Activated CD4-positive, alpha-beta T cell treated with anti-CD3 and anti-CD28 coated beads, Interleukin-2, amount 10 ng/mL, durations not matched to agents 24 days and 14 days (primary cell): ENCODE measurements around the gene EXO1. TPM values are rescaled to one million over a fixed set of nuclear protein-coding genes. Genes with fewer than 3 reads are reported as not detected.

Experiments used
- DNase-seq: peaks from one replicate; pipeline ENCODE4 v3.0.0; 2022
- H3K27ac Mint-ChIP-seq: one replicate; pipeline ENCODE4 v1.8.0; 2022; ENCODE audit warnings: mild to moderate bottlenecking, mixed read lengths
- H3K27me3 Mint-ChIP-seq: one replicate; pipeline ENCODE4 v1.8.0; 2022; ENCODE audit warnings: mixed read lengths
- H3K36me3 Mint-ChIP-seq: one replicate; pipeline ENCODE4 v1.8.0; 2022; ENCODE audit warnings: low read depth, mild to moderate bottlenecking, mixed read lengths
- H3K4me1 Mint-ChIP-seq: one replicate; pipeline ENCODE4 v1.8.0; 2021; ENCODE audit warnings: mixed read lengths
- H3K4me3 Mint-ChIP-seq: one replicate; pipeline ENCODE4 v1.8.0; 2022; ENCODE audit warnings: mild to moderate bottlenecking, moderate library complexity, mixed read lengths
- H3K9me3 Mint-ChIP-seq: one replicate; pipeline ENCODE4 v1.8.0; 2021; ENCODE audit warnings: mixed read lengths
- intact Hi-C: fragments of 100-400 bp; cut with micrococcal nuclease; formaldehyde crosslinking; loops from one replicate; pipeline ENCODE4 v1.15.1; 2023
- total RNA-seq: library from RNA; stranded (reverse); gene quantifications from 2 replicates; pipeline ENCODE4 v1.2.3, GENCODE V29; 2022

The EXO1 gene
- total RNA-seq, 1 donor from 2014 or later, result 60.9 TPM

DNA sequence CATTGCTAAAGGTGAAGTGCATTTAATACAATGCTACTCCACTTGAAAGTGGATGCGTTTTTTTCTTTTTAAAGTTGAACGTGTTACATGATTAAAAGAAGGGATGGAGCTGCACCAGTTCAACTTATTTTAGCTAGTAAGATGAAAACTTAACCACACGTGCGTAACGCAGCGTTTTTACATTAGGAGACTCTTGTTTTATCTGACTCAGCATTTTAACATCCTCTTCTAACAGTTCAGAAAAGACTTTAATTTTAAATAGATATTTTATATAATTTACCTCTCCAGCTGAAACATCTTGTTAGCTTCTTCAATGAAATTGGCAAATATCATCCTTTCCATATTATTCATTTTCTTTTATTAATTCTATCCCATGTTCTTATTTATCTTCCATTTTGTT, 33.4 kb downstream of the EXO1 start:
- no peak overlapping the region for H3K27ac Mint-ChIP-seq
- no peaks in the 10 kb centered on the region for H3K27me3 Mint-ChIP-seq
- H3K9me3 Mint-ChIP-seq, result no peaks in the 10 kb centered on the region
- H3K36me3 Mint-ChIP-seq, result peaks cover 35% of the 10 kb centered on the region
- peak; percentile 33 for DNase-seq
- intact Hi-C loops, result no loop called here
- H3K4me3 Mint-ChIP-seq, result no peak overlapping the region
- H3K4me1 Mint-ChIP-seq, result peaks cover 7% of the 10 kb centered on the region

DNA sequence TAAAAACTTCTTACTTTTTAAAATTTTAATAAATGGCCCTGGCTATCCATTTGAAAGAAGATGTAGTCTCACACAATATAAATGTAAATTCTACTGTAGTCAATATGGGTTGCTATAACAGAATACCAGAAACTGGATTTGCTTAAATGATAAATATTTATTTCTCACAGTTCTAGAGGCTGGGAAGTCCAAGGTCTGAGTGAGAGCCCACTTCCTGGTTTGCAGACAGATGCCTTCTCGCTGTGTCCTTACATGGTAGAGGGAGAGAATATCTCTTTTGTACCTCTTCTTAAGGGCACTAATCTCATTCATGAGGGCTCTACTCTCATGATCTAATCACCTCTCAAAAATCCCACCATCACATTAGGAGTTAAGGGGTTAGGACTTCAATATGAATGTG, 35.2 kb downstream of the EXO1 start:
- no peak for DNase-seq
- Mint-ChIP-seq H3K27me3 (no peaks in the 10 kb centered on the region), H3K36me3 (peaks cover 38% of the 10 kb centered on the region), H3K4me3 (no peak overlapping the region), H3K9me3 (no peaks in the 10 kb centered on the region), H3K4me1 (peaks cover 10% of the 10 kb centered on the region), H3K27ac (no peak overlapping the region)
- intact Hi-C loops, result no loop called here

- no peak overlapping the region for H3K4me3 Mint-ChIP-seq
- peaks cover 31% of the 10 kb centered on the region for H3K36me3 Mint-ChIP-seq
- H3K27me3 Mint-ChIP-seq, result no peaks in the 10 kb centered on the region
- peaks cover 9% of the 10 kb centered on the region for H3K4me1 Mint-ChIP-seq
- no peak for DNase-seq
- H3K27ac Mint-ChIP-seq, result peak overlapping the region; percentile 32
- intact Hi-C loops, result no loop called here
- H3K9me3 Mint-ChIP-seq, result no peaks in the 10 kb centered on the region
Observed at GRCh38 chr1:241888232-241888631, 40.2 kb downstream of the EXO1 start.

- Mint-ChIP-seq H3K27me3 (no peaks in the 10 kb centered on the region), H3K4me1 (peaks cover 7% of the 10 kb centered on the region), H3K36me3 (peaks cover 22% of the 10 kb centered on the region), H3K27ac (no peak overlapping the region), H3K4me3 (no peak overlapping the region), H3K9me3 (no peaks in the 10 kb centered on the region)
- intact Hi-C loops, result no loop called here
- no peak for DNase-seq
Observed at GRCh38 chr1:241891296-241891695, 43.3 kb downstream of the EXO1 start.

- H3K9me3 Mint-ChIP-seq, result no peaks in the 10 kb centered on the region
- H3K27ac Mint-ChIP-seq, result no peak overlapping the region
- intact Hi-C loops, result no loop called here
- no peaks in the 10 kb centered on the region for H3K4me1 Mint-ChIP-seq
- no peak for DNase-seq
- H3K27me3 Mint-ChIP-seq, result no peaks in the 10 kb centered on the region
- peaks cover 15% of the 10 kb centered on the region for H3K36me3 Mint-ChIP-seq
- no peak overlapping the region for H3K4me3 Mint-ChIP-seq
Observed at GRCh38 chr1:241894016-241894415, 46.0 kb downstream of the EXO1 start.

GRCh38 chr1:241895013-241895412, 47.0 kb downstream of the EXO1 start:
- no peak for DNase-seq
- no peaks in the 10 kb centered on the region for H3K27me3 Mint-ChIP-seq
- H3K4me3 Mint-ChIP-seq, result no peak overlapping the region
- H3K36me3 Mint-ChIP-seq, result peaks cover 11% of the 10 kb centered on the region
- H3K4me1 Mint-ChIP-seq, result no peaks in the 10 kb centered on the region
- H3K27ac Mint-ChIP-seq, result no peak overlapping the region
- intact Hi-C loops, result no loop called here
- H3K9me3 Mint-ChIP-seq, result no peaks in the 10 kb centered on the region

DNA sequence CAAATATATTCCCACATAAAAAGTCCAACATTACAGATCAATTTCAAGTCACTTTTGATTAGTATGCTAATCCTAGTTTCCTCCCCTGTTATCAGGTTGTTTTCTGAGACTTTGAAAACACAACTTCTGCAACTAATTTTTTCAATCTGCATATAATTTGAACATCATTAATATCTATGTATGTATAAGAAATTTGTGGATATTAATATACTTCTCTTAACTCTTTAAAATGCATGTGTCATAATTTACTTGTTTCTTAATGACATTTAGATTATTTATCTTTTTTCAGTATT, 48.6 kb downstream of the EXO1 start:
- Mint-ChIP-seq H3K36me3 (no peaks in the 10 kb centered on the region), H3K27me3 (no peaks in the 10 kb centered on the region), H3K9me3 (no peaks in the 10 kb centered on the region), H3K4me1 (no peaks in the 10 kb centered on the region), H3K4me3 (no peak overlapping the region), H3K27ac (no peak overlapping the region)
- intact Hi-C loops, result loop anchor here (2.0 kb wide), 2 partner anchors 102 to 120 kb away; partner anchors contain the start of gene MAP1LC3C
- DNase-seq, result no peak

DNA sequence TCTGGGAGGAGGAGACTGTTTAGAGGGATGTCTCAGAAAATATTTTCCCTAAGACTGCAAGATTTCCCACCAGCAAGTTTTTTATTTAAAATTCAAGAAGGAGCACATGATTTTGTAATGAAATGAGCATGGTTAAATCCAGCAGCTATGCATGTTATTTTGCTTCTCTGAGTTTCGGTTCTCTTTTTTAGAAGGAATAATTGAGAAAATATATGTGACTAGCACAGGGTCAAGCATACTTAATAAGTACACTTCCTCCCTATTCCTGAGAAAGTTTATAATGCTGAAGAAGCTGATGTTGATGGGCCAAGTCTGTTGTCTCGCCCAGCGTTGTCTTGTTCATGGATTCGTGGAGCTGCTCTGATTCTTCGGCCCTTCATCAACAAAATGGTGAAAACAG, 51.2 kb downstream of the EXO1 start:
- Mint-ChIP-seq H3K27ac (no peak overlapping the region), H3K36me3 (no peaks in the 10 kb centered on the region), H3K9me3 (no peaks in the 10 kb centered on the region), H3K4me1 (no peaks in the 10 kb centered on the region), H3K27me3 (no peaks in the 10 kb centered on the region), H3K4me3 (no peak overlapping the region)
- no peak for DNase-seq
- intact Hi-C loops, result no loop called here

DNA sequence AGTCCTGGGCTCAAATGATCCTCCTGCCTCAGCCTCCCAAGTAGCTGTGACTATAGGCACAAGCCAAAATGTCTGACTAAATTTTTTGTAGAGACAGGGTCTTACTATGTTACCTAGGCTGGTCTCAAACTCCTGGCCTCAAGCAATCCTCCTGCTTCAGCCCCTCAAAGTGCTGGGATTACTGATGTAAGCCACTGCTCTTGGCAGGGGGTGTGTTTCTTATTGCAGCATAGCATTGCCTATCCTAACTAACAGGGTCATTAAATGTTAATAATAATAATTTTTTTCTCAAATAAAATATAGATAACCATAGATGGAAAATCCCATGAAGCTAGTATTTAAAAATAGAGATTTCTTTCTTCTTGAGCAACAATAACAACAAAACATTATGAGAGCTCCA, 52.4 kb downstream of the EXO1 start:
- Mint-ChIP-seq H3K4me1 (no peaks in the 10 kb centered on the region), H3K4me3 (no peak overlapping the region)
- no peak for DNase-seq

DNA sequence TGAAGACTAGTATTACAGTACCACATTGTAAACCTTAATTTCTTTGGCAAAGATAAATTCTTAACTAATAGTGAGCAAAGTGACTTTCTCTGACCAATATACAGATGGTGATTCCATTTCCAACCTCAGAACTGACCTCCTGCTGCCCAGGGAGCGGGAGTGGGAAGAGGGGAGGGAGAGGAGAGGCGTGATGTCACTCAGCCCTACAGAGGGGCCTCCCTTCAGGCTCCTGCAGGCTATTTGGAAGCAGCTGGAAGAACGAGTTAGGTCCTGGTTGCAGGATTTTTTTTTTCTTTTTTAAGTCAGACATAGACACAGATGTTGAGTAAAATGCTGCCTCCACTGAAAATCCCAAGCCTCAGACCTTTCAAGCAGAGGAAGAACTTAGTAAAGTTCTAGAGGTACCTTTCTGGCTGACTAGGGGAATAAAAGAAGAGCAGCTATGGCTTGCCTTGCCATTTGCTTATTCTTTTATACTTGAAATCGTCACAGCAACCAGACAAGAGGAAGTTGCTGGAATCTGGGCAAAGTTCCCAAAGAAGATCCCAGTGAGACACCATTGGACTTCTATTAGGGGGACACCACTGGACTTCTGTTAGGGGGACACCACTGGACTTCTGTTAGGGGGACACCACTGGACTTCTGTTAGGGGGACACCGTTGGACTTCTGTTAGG, 54.5 kb downstream of the EXO1 start:
- no peaks in the 10 kb centered on the region for H3K27me3 Mint-ChIP-seq
- H3K9me3 Mint-ChIP-seq, result no peaks in the 10 kb centered on the region
- no peak overlapping the region for H3K4me3 Mint-ChIP-seq
- no peak for DNase-seq
- H3K4me1 Mint-ChIP-seq, result no peaks in the 10 kb centered on the region
- intact Hi-C loops, result no loop called here
- no peaks in the 10 kb centered on the region for H3K36me3 Mint-ChIP-seq
- no peak overlapping the region for H3K27ac Mint-ChIP-seq

More for the DNA sequence above, 52.4 kb downstream of the EXO1 start:
- no peaks in the 10 kb centered on the region for H3K36me3 Mint-ChIP-seq
- H3K9me3 Mint-ChIP-seq, result no peaks in the 10 kb centered on the region
- H3K27me3 Mint-ChIP-seq, result no peaks in the 10 kb centered on the region
- H3K27ac Mint-ChIP-seq, result no peak overlapping the region
- intact Hi-C loops, result no loop called here

- DNase-seq, result no peak
- Mint-ChIP-seq H3K4me3 (no peak overlapping the region), H3K27ac (no peak overlapping the region), H3K27me3 (no peaks in the 10 kb centered on the region), H3K9me3 (no peaks in the 10 kb centered on the region), H3K36me3 (no peaks in the 10 kb centered on the region), H3K4me1 (no peaks in the 10 kb centered on the region)
- intact Hi-C loops, result no loop called here
Observed at GRCh38 chr1:241916196-241916595, 68.2 kb downstream of the EXO1 start.

DNA sequence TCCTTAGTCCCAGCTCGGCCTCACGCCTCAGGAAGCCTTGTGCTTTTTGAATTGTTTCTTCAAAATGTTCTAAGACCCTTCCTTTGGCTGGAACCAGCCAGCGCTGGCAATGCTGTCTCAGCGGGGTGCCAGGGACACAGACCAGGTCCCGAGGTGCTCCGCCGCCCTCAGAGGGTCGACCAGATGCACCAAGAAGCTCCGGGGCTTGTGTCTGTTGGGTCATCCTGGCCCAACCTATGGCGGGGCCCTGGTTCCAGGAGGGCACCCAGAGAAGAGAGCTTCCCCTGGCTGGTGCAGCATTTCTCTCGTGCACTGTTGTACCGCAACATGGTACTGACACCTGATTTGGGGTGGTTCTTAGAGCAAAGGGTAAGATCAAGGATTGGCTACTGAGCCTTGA, 69.5 kb downstream of the EXO1 start:
- no peaks in the 10 kb centered on the region for H3K4me1 Mint-ChIP-seq
- intact Hi-C loops, result no loop called here
- no peaks in the 10 kb centered on the region for H3K27me3 Mint-ChIP-seq
- H3K4me3 Mint-ChIP-seq, result no peak overlapping the region
- no peak for DNase-seq
- H3K9me3 Mint-ChIP-seq, result no peaks in the 10 kb centered on the region
- no peak overlapping the region for H3K27ac Mint-ChIP-seq
- H3K36me3 Mint-ChIP-seq, result no peaks in the 10 kb centered on the region

- Mint-ChIP-seq H3K9me3 (no peaks in the 10 kb centered on the region), H3K4me3 (no peak overlapping the region), H3K27ac (no peak overlapping the region), H3K27me3 (no peaks in the 10 kb centered on the region), H3K4me1 (no peaks in the 10 kb centered on the region), H3K36me3 (no peaks in the 10 kb centered on the region)
- intact Hi-C loops, result no loop called here
- no peak for DNase-seq
Observed at GRCh38 chr1:241918879-241919278, 70.9 kb downstream of the EXO1 start.

DNA sequence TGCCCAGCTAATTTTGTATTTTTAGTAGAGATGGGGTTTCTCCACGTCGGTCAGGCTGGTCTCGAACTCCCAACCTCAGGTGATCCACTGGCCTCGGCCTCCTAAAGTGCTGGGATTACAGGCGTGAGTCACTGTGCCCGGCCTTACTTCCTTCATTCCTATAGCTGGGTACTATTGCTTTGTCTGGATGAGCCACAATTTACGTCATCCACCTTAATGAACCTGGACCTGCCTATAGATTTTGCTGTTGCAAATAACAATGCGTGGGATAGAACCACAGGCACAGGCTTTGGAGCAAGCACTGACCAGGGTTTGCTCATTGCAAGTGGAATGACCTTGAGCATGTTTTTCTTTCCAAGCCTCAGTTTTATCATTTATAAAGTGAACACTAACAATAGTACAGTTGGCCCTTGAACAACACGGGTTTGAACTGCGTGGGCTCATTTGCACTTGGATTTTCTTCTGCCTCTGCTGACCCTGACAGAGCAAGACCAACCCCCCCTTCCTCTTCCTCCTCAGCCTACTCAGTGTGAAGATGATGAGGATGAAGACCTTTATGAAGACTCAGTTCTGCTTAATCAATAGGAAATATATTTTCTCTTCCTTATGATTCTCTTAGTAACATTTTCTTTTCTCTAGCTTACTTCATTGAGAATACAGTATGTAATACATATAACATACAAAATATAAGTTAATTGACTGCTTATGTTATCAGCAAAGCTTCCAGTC, 76.2 kb downstream of the EXO1 start:
- Mint-ChIP-seq H3K27ac (no peak overlapping the region), H3K9me3 (no peaks in the 10 kb centered on the region), H3K36me3 (no peaks in the 10 kb centered on the region), H3K27me3 (no peaks in the 10 kb centered on the region), H3K4me1 (no peaks in the 10 kb centered on the region), H3K4me3 (no peak overlapping the region)
- intact Hi-C loops, result no loop called here
- DNase-seq, result no peak

DNA sequence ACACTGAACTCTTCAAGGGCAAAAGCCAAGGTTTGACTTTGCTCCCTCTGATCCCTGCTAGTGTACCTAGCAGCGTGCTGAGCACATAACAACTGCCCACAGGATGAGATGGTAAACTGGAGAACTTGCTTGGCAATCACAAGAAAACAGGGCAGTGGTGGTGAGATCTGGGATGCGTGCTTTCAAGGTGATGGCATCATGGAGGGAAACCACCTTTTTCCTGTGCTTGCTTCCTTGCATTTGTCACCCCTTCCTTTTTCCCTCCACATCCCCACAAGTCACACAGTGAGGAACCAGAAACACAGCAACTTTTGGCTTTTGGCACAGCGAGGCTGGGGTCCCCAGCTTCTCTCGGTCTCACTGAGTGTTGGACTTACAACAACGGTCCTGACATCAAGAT, 78.1 kb downstream of the EXO1 start:
- no peaks in the 10 kb centered on the region for H3K9me3 Mint-ChIP-seq
- H3K27ac Mint-ChIP-seq, result no peak overlapping the region
- no peak overlapping the region for H3K4me3 Mint-ChIP-seq
- intact Hi-C loops, result no loop called here
- no peak for DNase-seq
- no peaks in the 10 kb centered on the region for H3K36me3 Mint-ChIP-seq
- H3K27me3 Mint-ChIP-seq, result no peaks in the 10 kb centered on the region
- no peaks in the 10 kb centered on the region for H3K4me1 Mint-ChIP-seq
